SK-N-MC (cell line): ENCODE results near the gene DNAH10.

Experiments
- EZH2 ChIP-seq: fragments of 200-600 bp; sonication (generic); IDR thresholded peaks from one replicate; pipeline ENCODE4 v1.6.1; 2017; ENCODE audit warnings: antibody characterized with exemption
- FOXP2 ChIP-seq: optimal IDR thresholded peaks from 2 replicates; pipeline ENCODE3; 2011; ENCODE audit warnings: mild to moderate bottlenecking, moderate library complexity; ENCODE audit not compliant: insufficient read depth; ENCODE audit errors: extremely low read length, control extremely low read depth
- POLR2AphosphoS5 ChIP-seq: IDR thresholded peaks from 2 replicates; pipeline ENCODE4 v1.6.1; 2012; ENCODE audit warnings: mild to moderate bottlenecking, low read depth, low read length, borderline replicate concordance

DNA sequence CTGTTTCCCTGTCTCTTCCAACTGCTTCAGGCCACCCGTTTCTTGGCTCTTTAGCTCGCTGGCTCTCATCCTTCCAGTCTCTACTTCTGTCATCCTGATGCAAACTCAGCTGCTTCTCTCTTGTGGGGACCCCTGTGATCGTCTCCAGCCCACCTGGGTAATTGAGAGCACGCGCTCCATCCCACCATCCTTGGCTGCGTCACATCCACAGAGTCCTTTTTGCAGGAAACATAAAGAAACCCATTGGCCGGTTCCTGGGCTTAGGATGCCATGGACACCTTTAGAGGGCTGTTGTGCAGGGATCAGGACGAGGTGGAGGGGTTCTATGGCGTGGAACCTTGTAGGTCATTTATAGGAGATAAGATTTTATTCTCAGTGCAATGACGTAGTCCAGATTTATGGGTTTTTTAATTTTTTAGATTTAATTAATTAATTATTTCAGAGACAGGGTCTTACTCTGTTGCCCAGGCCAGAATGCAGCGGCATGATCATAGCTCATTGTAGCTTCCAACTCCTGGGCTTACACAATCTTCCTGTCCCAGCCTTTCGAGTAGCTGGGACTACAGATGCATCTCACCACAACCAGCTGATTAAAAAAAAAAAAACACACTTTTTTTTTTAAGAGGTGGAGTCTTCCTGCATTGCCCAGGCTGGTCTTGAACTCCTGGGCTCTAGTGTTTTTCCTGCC lies 127.9 kb downstream of the DNAH10 start:
- no peak for TF ChIP-seq POLR2AphosphoS5
- TF ChIP-seq EZH2: no peak
- no peak for TF ChIP-seq FOXP2
